ENCODE data around the gene HELB. TPM values are rescaled to one million over a fixed set of nuclear protein-coding genes. Genes with fewer than 3 reads are reported as not detected.

Gene HELB
- polyA plus RNA-seq (2013, experiment 1 of 2): 0.92 TPM
- polyA plus RNA-seq (2013, experiment 2 of 2): 1.1 TPM

DNA sequence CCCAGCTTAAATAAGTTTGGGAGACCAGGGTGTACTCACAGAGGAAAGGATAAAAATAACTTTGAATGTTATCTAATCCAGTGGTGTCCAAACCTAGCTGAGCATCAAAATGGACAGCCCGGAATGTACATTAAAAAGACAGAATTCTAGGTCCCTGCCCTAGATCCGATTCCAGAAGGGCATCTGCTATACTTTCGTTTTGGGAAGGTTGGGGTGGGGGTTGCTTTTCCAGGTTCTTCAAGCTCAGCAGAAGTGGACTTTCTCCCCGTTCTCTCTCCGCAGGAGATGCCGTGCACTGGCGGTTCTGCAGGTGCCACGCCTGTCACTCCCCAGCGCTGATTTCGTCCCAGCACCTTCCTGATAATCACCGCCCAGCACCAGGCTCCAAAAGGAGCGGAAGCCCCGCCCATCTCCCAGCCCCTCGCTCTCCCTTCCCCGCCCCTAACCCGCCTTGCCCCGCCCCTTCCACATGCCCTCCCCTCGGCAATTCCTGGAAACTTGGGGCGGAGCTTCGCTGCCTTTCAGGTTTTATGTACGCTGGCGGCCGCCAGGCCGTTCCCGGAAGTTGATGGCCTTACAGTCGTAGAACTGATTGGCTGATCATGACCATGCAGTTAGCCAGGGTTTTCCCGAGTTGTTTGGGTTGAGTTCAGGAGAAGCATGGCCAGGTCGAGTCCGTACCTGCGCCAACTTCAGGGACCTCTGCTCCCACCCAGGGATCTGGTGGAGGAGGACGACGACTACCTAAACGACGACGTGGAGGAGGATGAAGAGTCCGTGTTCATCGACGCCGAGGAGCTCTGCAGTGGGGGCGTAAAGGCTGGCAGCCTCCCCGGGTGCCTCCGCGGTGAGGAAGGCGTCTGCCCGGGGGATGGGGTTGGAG is at the start of gene HELB:
Gene HELB (plus strand): TSS at position 550 of the 883 bp plus-strand sequence. CDS start 111 bp downstream, at position 661.
- no peak within 1 kb of the TSS for H2BK120ac ChIP-seq (ENCODE audit: low read depth, low read length)
- H2BK15ac ChIP-seq (ENCODE audit: low read length): peak within 1 kb of the TSS; percentile 78
- H4K8ac ChIP-seq (ENCODE audit: low read depth, low read length): no peak within 1 kb of the TSS
- peak within 1 kb of the TSS; percentile 88 for H3K9ac ChIP-seq (ENCODE audit: low read depth, low read length, poor library complexity)
- WGBS, 2 donors (ENCODE audit: extremely low coverage in 2 of 2, insufficient read length in 2 of 2, insufficient replicate concordance in 1 of 2): no CpG with 5 or more reads among the region's 45 CpGs
- H2BK5ac ChIP-seq (ENCODE audit: low read length): peak within 1 kb of the TSS; percentile 84
- H3K14ac ChIP-seq (ENCODE audit: low read length): peak within 1 kb of the TSS; percentile 82
- peak within 1 kb of the TSS; percentile 64 for H4K91ac ChIP-seq (ENCODE audit: low read depth, low read length, poor library complexity)
- H3K23ac ChIP-seq (ENCODE audit: low read depth, low read length, poor library complexity): peak within 1 kb of the TSS; percentile 98
- peak within 1 kb of the TSS; percentile 92 for H2AFZ ChIP-seq (ENCODE audit: low read length)
- no peak within 1 kb of the TSS for H2BK12ac ChIP-seq (ENCODE audit: low read length)
- H2AK5ac ChIP-seq (ENCODE audit: low read depth, low read length): no peak within 1 kb of the TSS
- H3K9me3 ChIP-seq (replicated peaks in 1 of 2; ENCODE audit: control insufficient read depth in 2 of 2, insufficient read depth in 1 of 2, low read depth in 1 of 2, low read length in 2 of 2): no peaks in the 10 kb centered on the region
- no peak within 1 kb of the TSS for H3K27ac ChIP-seq (replicated peaks; ENCODE audit: low read length)
- peaks cover 0 to 7% of the 10 kb centered on the region in 2 donors for H3K4me1 ChIP-seq (ENCODE audit: control insufficient read depth in 2 of 2, insufficient read depth in 1 of 2, low read depth in 1 of 2, low read length in 2 of 2)
- peak within 1 kb of the TSS; percentile 98 for H3K18ac ChIP-seq (ENCODE audit: low read length)
- DNase-seq (ENCODE audit: low spot score): peak; percentile 93
- H3K4me3 ChIP-seq (ENCODE audit: low read length in 2 of 2): peak within 1 kb of the TSS; percentile 65 to 94
- peak within 1 kb of the TSS; percentile 89 for H3K4me2 ChIP-seq (ENCODE audit: insufficient read depth, low read length, poor library complexity, severe bottlenecking)
- H3K27me3 ChIP-seq (ENCODE audit: control insufficient read depth in 3 of 3, insufficient read depth in 3 of 3, low read depth in 1 of 3, low read length in 3 of 3): peaks cover 0 to 28% (median 3%) of the 10 kb centered on the region in 3 experiments
- H3K36me3 ChIP-seq (replicated peaks in 1 of 2; ENCODE audit: control insufficient read depth in 2 of 2, insufficient read depth in 2 of 2, low read length in 2 of 2): peaks cover 0 to 10% of the 10 kb centered on the region in 2 donors
- no peaks in the 10 kb centered on the region for H3K79me1 ChIP-seq (ENCODE audit: low read depth, low read length)
- H3K4ac ChIP-seq (ENCODE audit: low read length): no peak within 1 kb of the TSS

DNA sequence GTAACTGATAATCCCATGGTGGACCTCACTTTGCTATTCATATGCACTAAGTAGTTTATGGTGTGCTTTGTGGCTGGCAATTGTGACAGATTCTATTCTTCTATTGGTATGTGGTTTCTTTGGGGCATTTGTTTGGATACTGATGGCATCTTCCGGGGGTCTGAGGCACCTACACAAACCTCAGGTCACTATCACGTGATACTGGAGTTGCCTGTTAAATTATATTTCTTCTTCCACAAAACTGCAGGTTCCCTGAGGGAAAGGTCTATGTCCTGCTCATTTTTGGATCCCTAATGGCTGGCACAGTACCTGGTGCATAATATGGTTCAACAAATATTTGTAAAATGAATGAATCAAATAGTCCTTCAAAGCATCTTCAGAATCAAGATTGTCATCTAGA is 49.5 kb upstream of the HELB start:
- Histone ChIP-seq H3K4me2 (ENCODE audit: insufficient read depth, low read length, poor library complexity, severe bottlenecking) (no peak overlapping the region), H3K14ac (ENCODE audit: low read length) (no peak overlapping the region), H3K18ac (ENCODE audit: low read length) (no peak overlapping the region), H2BK120ac (ENCODE audit: low read depth, low read length) (no peak overlapping the region), H4K8ac (ENCODE audit: low read depth, low read length) (no peak overlapping the region), H3K36me3 (replicated peaks in 1 of 2; ENCODE audit: control insufficient read depth in 2 of 2, insufficient read depth in 2 of 2, low read length in 2 of 2) (no peaks in the 10 kb centered on the region), H2BK15ac (ENCODE audit: low read length) (no peak overlapping the region), H3K4ac (ENCODE audit: low read length) (no peak overlapping the region), H3K27ac (replicated peaks; ENCODE audit: low read length) (no peak overlapping the region), H4K91ac (ENCODE audit: low read depth, low read length, poor library complexity) (no peak overlapping the region), H2BK12ac (ENCODE audit: low read length) (no peak overlapping the region), H3K4me3 (ENCODE audit: low read length in 2 of 2) (no peak overlapping the region), H2BK5ac (ENCODE audit: low read length) (no peak overlapping the region), H2AFZ (ENCODE audit: low read length) (no peak overlapping the region), H3K9me3 (replicated peaks in 1 of 2; ENCODE audit: control insufficient read depth in 2 of 2, insufficient read depth in 1 of 2, low read depth in 1 of 2, low read length in 2 of 2) (no peaks in the 10 kb centered on the region), H3K27me3 (ENCODE audit: control insufficient read depth in 3 of 3, insufficient read depth in 3 of 3, low read depth in 1 of 3, low read length in 3 of 3) (peaks cover 0 to 15% (median 0%) of the 10 kb centered on the region in 3 experiments), H3K79me1 (ENCODE audit: low read depth, low read length) (no peaks in the 10 kb centered on the region), H3K23ac (ENCODE audit: low read depth, low read length, poor library complexity) (no peak overlapping the region), H3K9ac (ENCODE audit: low read depth, low read length, poor library complexity) (no peak overlapping the region), H2AK5ac (ENCODE audit: low read depth, low read length) (no peak overlapping the region), H3K4me1 (ENCODE audit: control insufficient read depth in 2 of 2, insufficient read depth in 1 of 2, low read depth in 1 of 2, low read length in 2 of 2) (peaks cover under 1% of the 10 kb centered on the region in 2 donors)
- WGBS, 2 donors (ENCODE audit: extremely low coverage in 2 of 2, insufficient read length in 2 of 2, insufficient replicate concordance in 1 of 2): no CpG with 5 or more reads among the region's 2 CpGs
- no peak for DNase-seq (ENCODE audit: low spot score)

GRCh38 chr12:66255737-66256136 is 46.6 kb upstream of the HELB start:
- no peak overlapping the region for H3K27ac ChIP-seq (replicated peaks; ENCODE audit: low read length)
- H3K9me3 ChIP-seq (replicated peaks in 1 of 2; ENCODE audit: control insufficient read depth in 2 of 2, insufficient read depth in 1 of 2, low read depth in 1 of 2, low read length in 2 of 2): no peaks in the 10 kb centered on the region
- H3K18ac ChIP-seq (ENCODE audit: low read length): no peak overlapping the region
- H4K8ac ChIP-seq (ENCODE audit: low read depth, low read length): no peak overlapping the region
- no peaks in the 10 kb centered on the region for H3K79me1 ChIP-seq (ENCODE audit: low read depth, low read length)
- H3K14ac ChIP-seq (ENCODE audit: low read length): no peak overlapping the region
- no peak overlapping the region for H3K4ac ChIP-seq (ENCODE audit: low read length)
- no peak overlapping the region for H2BK15ac ChIP-seq (ENCODE audit: low read length)
- no peak for DNase-seq (ENCODE audit: low spot score)
- no peak overlapping the region for H2BK5ac ChIP-seq (ENCODE audit: low read length)
- no peaks in the 10 kb centered on the region for H3K36me3 ChIP-seq (replicated peaks in 1 of 2; ENCODE audit: control insufficient read depth in 2 of 2, insufficient read depth in 2 of 2, low read length in 2 of 2)
- H3K4me1 ChIP-seq (ENCODE audit: control insufficient read depth in 2 of 2, insufficient read depth in 1 of 2, low read depth in 1 of 2, low read length in 2 of 2): peaks cover 7 to 9% of the 10 kb centered on the region in 2 donors
- no peak overlapping the region for H3K23ac ChIP-seq (ENCODE audit: low read depth, low read length, poor library complexity)
- H3K27me3 ChIP-seq (ENCODE audit: control insufficient read depth in 3 of 3, insufficient read depth in 3 of 3, low read depth in 1 of 3, low read length in 3 of 3): peaks cover 0 to 14% (median 0%) of the 10 kb centered on the region in 3 experiments
- H3K4me3 ChIP-seq (ENCODE audit: low read length in 2 of 2): no peak overlapping the region
- no peak overlapping the region for H3K9ac ChIP-seq (ENCODE audit: low read depth, low read length, poor library complexity)
- no peak overlapping the region for H2BK120ac ChIP-seq (ENCODE audit: low read depth, low read length)
- no peak overlapping the region for H3K4me2 ChIP-seq (ENCODE audit: insufficient read depth, low read length, poor library complexity, severe bottlenecking)
- H4K91ac ChIP-seq (ENCODE audit: low read depth, low read length, poor library complexity): no peak overlapping the region
- H2AFZ ChIP-seq (ENCODE audit: low read length): no peak overlapping the region
- no peak overlapping the region for H2BK12ac ChIP-seq (ENCODE audit: low read length)
- H2AK5ac ChIP-seq (ENCODE audit: low read depth, low read length): no peak overlapping the region

DNA sequence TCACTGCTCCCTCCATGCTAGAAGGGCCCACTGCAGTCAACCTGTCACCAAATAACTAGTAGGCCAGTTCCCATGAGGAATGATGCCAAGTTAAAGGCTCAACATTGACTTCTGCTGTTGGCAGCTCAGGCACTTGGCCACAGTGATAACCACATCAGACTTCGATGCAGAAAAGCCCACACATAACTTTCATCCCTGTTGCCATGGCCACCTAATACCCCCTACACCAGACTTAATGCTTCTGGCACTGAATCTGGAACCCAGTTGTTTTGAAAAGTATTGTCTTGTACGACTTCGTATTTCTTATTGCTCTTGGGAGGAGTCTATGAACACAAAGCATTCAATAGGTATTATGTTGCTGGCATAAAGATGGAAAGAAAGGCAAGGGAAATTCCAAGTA is 44.3 kb upstream of the HELB start:
- no peak overlapping the region for H2BK5ac ChIP-seq (ENCODE audit: low read length)
- H2AFZ ChIP-seq (ENCODE audit: low read length): peak overlapping the region; percentile 19
- no CpG with 5 or more reads among the region's 3 CpGs for WGBS, 2 donors (ENCODE audit: extremely low coverage in 2 of 2, insufficient read length in 2 of 2, insufficient replicate concordance in 1 of 2)
- H3K27me3 ChIP-seq (ENCODE audit: control insufficient read depth in 3 of 3, insufficient read depth in 3 of 3, low read depth in 1 of 3, low read length in 3 of 3): peaks cover 0 to 6% (median 0%) of the 10 kb centered on the region in 3 experiments
- no peak overlapping the region for H3K18ac ChIP-seq (ENCODE audit: low read length)
- H3K4ac ChIP-seq (ENCODE audit: low read length): no peak overlapping the region
- no peaks in the 10 kb centered on the region for H3K9me3 ChIP-seq (replicated peaks in 1 of 2; ENCODE audit: control insufficient read depth in 2 of 2, insufficient read depth in 1 of 2, low read depth in 1 of 2, low read length in 2 of 2)
- no peak overlapping the region for H3K27ac ChIP-seq (replicated peaks; ENCODE audit: low read length)
- H3K4me1 ChIP-seq (ENCODE audit: control insufficient read depth in 2 of 2, insufficient read depth in 1 of 2, low read depth in 1 of 2, low read length in 2 of 2): peaks cover 7 to 9% of the 10 kb centered on the region in 2 donors
- H2BK120ac ChIP-seq (ENCODE audit: low read depth, low read length): no peak overlapping the region
- no peak overlapping the region for H3K23ac ChIP-seq (ENCODE audit: low read depth, low read length, poor library complexity)
- no peak overlapping the region for H3K9ac ChIP-seq (ENCODE audit: low read depth, low read length, poor library complexity)
- H3K4me3 ChIP-seq (ENCODE audit: low read length in 2 of 2): no peak overlapping the region
- no peak overlapping the region for H4K91ac ChIP-seq (ENCODE audit: low read depth, low read length, poor library complexity)
- H2AK5ac ChIP-seq (ENCODE audit: low read depth, low read length): no peak overlapping the region
- DNase-seq (ENCODE audit: low spot score): no peak
- H3K4me2 ChIP-seq (ENCODE audit: insufficient read depth, low read length, poor library complexity, severe bottlenecking): no peak overlapping the region
- no peak overlapping the region for H2BK15ac ChIP-seq (ENCODE audit: low read length)
- no peaks in the 10 kb centered on the region for H3K79me1 ChIP-seq (ENCODE audit: low read depth, low read length)
- H4K8ac ChIP-seq (ENCODE audit: low read depth, low read length): no peak overlapping the region
- no peak overlapping the region for H3K14ac ChIP-seq (ENCODE audit: low read length)
- no peaks in the 10 kb centered on the region for H3K36me3 ChIP-seq (replicated peaks in 1 of 2; ENCODE audit: control insufficient read depth in 2 of 2, insufficient read depth in 2 of 2, low read length in 2 of 2)
- H2BK12ac ChIP-seq (ENCODE audit: low read length): no peak overlapping the region
